Testis (tissue), 2 donors: ENCODE data around the gene GTPBP2.

Experiments used
- CTCF ChIP-seq, 3 experiments: fragments of 450-650 bp in 2 of 3; fragments of 200-600 bp in 1 of 3; sonication (generic) in 1 of 3; IDR thresholded peaks; one replicate each; pipeline ENCODE4 v1.5.1; 2016 to 2019; ENCODE audit warnings: antibody characterized with exemption in 3 of 3, mild to moderate bottlenecking in 2 of 3, moderate library complexity in 1 of 3
- POLR2A ChIP-seq: fragments of 450-650 bp; IDR thresholded peaks from one replicate; pipeline ENCODE4 v1.6.1; 2017; ENCODE audit warnings: antibody characterized with exemption, mild to moderate bottlenecking, moderate library complexity

DNA sequence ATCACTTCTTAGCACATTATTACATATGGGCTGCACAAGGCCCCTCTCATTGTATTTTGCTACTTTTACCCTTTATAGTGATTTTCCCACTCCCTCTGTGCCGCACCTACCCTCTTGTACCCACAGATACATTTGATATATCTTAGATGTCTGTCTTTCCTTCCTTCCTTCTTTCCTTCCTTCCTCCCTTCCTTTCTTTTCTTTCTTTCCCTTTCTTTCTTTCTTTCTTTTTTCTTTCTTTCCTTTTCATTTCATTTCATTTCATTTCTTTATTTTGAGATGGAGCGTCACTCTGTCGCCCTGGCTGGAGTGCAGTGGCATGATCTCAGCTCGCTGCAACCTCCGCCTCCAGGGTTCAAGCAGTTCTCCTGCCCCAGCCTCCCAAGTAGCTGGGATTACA, 40.9 kb downstream of the GTPBP2 start:
- no peak for TF ChIP-seq CTCF (IDR thresholded peaks at IDR 0.05)
- TF ChIP-seq POLR2A, result no peak
